Calu3 (cell line): ENCODE data around the gene SNX30. TPM values are rescaled to one million over a fixed set of nuclear protein-coding genes. Genes with fewer than 3 reads are reported as not detected.

Source experiments
- BruUV-seq: library from RNA; stranded (reverse); fragments of 400-500 nt; replicated peaks from 2 replicates; lab custom pipeline; 2021; lab: Mats Ljungman, UMichigan
- CTCF ChIA-PET: fragments of 300-600 bp; sonication (Branson Sonifier 250); formaldehyde crosslinking; loops from one replicate; lab custom pipeline; 2022; ENCODE audit warnings: antibody characterized with exemption; lab: Charles Lee
- DNase-seq: peaks from one replicate; pipeline ENCODE4 v3.0.0; 2022
- H3K27ac Mint-ChIP-seq: one replicate; pipeline ENCODE4 v1.8.0; 2022; ENCODE audit warnings: mixed read lengths; ENCODE audit not compliant: unreplicated experiment
- H3K27me3 Mint-ChIP-seq: one replicate; pipeline ENCODE4 v1.8.0; 2022; ENCODE audit warnings: mixed read lengths; ENCODE audit not compliant: unreplicated experiment
- H3K36me3 Mint-ChIP-seq: one replicate; pipeline ENCODE4 v1.8.0; 2022; ENCODE audit warnings: mild to moderate bottlenecking, moderate library complexity, mixed read lengths; ENCODE audit not compliant: insufficient read depth, unreplicated experiment
- H3K4me1 Mint-ChIP-seq: one replicate; pipeline ENCODE4 v1.8.0; 2022; ENCODE audit warnings: mild to moderate bottlenecking, low read depth, mixed read lengths; ENCODE audit not compliant: unreplicated experiment
- H3K4me3 Mint-ChIP-seq: one replicate; pipeline ENCODE4 v1.8.0; 2022; ENCODE audit warnings: mild to moderate bottlenecking, low read depth, moderate library complexity, mixed read lengths; ENCODE audit not compliant: unreplicated experiment
- H3K9me3 Mint-ChIP-seq: one replicate; pipeline ENCODE4 v1.8.0; 2022; ENCODE audit warnings: low read depth, mixed read lengths; ENCODE audit not compliant: unreplicated experiment
- CTCF ChIP-seq: fragments of 200-600 bp; IDR thresholded peaks from one replicate; pipeline ENCODE4 v1.8.0; 2022; ENCODE audit warnings: antibody characterized with exemption; ENCODE audit not compliant: unreplicated experiment
- intact Hi-C: fragments of 100-400 bp; cut with micrococcal nuclease; formaldehyde crosslinking; loops from one replicate; pipeline ENCODE4 v1.10.0; 2022; ENCODE audit not compliant: unreplicated experiment
- total RNA-seq: library from RNA; stranded (reverse); gene quantifications from 2 replicates; pipeline ENCODE4 v1.2.3, GENCODE V29; 2022

The SNX30 gene
- total RNA-seq, 1 experiment from 2014 or later, result 8.7 TPM

- TF ChIP-seq CTCF, result no peak
- H3K27ac Mint-ChIP-seq, result no peak overlapping the region
- peaks cover 46% of the 10 kb centered on the region for H3K4me1 Mint-ChIP-seq
These were observed 6.8 kb downstream of the SNX30 start for GRCh38 chr9:112757282-112757883.

GRCh38 chr9:112757940-112758339 is 7.4 kb downstream of the SNX30 start:
- CTCF ChIA-PET, result no interaction called here
- Mint-ChIP-seq H3K36me3 (peaks cover 4% of the 10 kb centered on the region), H3K4me3 (no peak overlapping the region), H3K27me3 (no peaks in the 10 kb centered on the region), H3K9me3 (no peaks in the 10 kb centered on the region), H3K4me1 (peaks cover 46% of the 10 kb centered on the region), H3K27ac (no peak overlapping the region)
- DNase-seq, result no peak
- BruUV-seq, result no TSS peak
- no peak for TF ChIP-seq CTCF
- intact Hi-C loops, result no loop called here

More at GRCh38 chr9:112757282-112757883, 6.8 kb downstream of the SNX30 start:
- BruUV-seq, result no TSS peak
- DNase-seq, result no peak
- intact Hi-C loops, result no loop called here
- Mint-ChIP-seq H3K4me3 (no peak overlapping the region), H3K27me3 (no peaks in the 10 kb centered on the region), H3K36me3 (peaks cover 4% of the 10 kb centered on the region), H3K9me3 (no peaks in the 10 kb centered on the region)
- CTCF ChIA-PET, result no interaction called here

GRCh38 chr9:112760821-112761220 is 10.3 kb downstream of the SNX30 start:
- no peak overlapping the region for H3K4me3 Mint-ChIP-seq
- DNase-seq, result no peak
- no peak overlapping the region for H3K27ac Mint-ChIP-seq
- H3K4me1 Mint-ChIP-seq, result peaks cover 21% of the 10 kb centered on the region
- intact Hi-C loops, result no loop called here
- BruUV-seq, result no TSS peak
- CTCF ChIA-PET, result interaction anchor here (0.6 kb wide), 1 partner anchor 98 kb away, joined by 3 read pairs; no protein-coding TSS in a partner anchor
- H3K9me3 Mint-ChIP-seq, result no peaks in the 10 kb centered on the region
- no peaks in the 10 kb centered on the region for H3K27me3 Mint-ChIP-seq
- TF ChIP-seq CTCF, result no peak
- H3K36me3 Mint-ChIP-seq, result peaks cover 4% of the 10 kb centered on the region

GRCh38 chr9:112761912-112762655 is 11.5 kb downstream of the SNX30 start:
- peaks cover 12% of the 10 kb centered on the region for H3K4me1 Mint-ChIP-seq
- no peaks in the 10 kb centered on the region for H3K9me3 Mint-ChIP-seq
- H3K4me3 Mint-ChIP-seq, result no peak overlapping the region
- no TSS peak for BruUV-seq
- H3K27ac Mint-ChIP-seq, result no peak overlapping the region
- TF ChIP-seq CTCF, result no peak
- H3K27me3 Mint-ChIP-seq, result no peaks in the 10 kb centered on the region
- peaks cover 4% of the 10 kb centered on the region for H3K36me3 Mint-ChIP-seq
- intact Hi-C loops, result no loop called here
- DNase-seq, result no peak
- CTCF ChIA-PET, result no interaction called here
